Smooth muscle cell (in vitro differentiated cells): ENCODE data around the gene APRT. TPM values are rescaled to one million over a fixed set of nuclear protein-coding genes. Genes with fewer than 3 reads are reported as not detected.
A peak's percentile ranks its signal among the peaks of the same experiment; 100 is the strongest.

Experiments used
- DNase-seq: peaks from one replicate; lab custom pipeline; 2025; ENCODE audit not compliant: unreplicated experiment; lab: John Stamatoyannopoulos, UW
- H2AFZ ChIP-seq: fragments of 200-600 bp; sonication (generic); 2 replicates; pipeline ENCODE4 v1.6.0; 2016; ENCODE audit warnings: antibody characterized with exemption, low read depth, mild to moderate bottlenecking
- H3F3A ChIP-seq: fragments of 200-600 bp; sonication (generic); 2 replicates; pipeline ENCODE4 v1.6.0; 2017; ENCODE audit warnings: antibody characterized with exemption, low read depth
- H3K27ac ChIP-seq: fragments of 200-600 bp; sonication (generic); 2 replicates; pipeline ENCODE4 v1.5.1; 2016; ENCODE audit warnings: low read depth, mild to moderate bottlenecking
- H3K27me3 ChIP-seq: fragments of 200-600 bp; sonication (generic); 2 replicates; pipeline ENCODE4 v1.6.1; 2016; ENCODE audit warnings: low read depth, mild to moderate bottlenecking
- H3K36me3 ChIP-seq: fragments of 200-600 bp; sonication (generic); 2 replicates; pipeline ENCODE4 v1.5.1; 2016; ENCODE audit warnings: low read depth
- H3K4me1 ChIP-seq: fragments of 200-600 bp; sonication (generic); 2 replicates; pipeline ENCODE4 v1.5.1; 2016; ENCODE audit warnings: low read depth
- H3K4me2 ChIP-seq: fragments of 200-600 bp; sonication (generic); 2 replicates; pipeline ENCODE4 v1.6.0; 2016; ENCODE audit warnings: mild to moderate bottlenecking
- H3K4me3 ChIP-seq: fragments of 200-600 bp; sonication (generic); 2 replicates; pipeline ENCODE4 v1.5.1; 2016; ENCODE audit warnings: mild to moderate bottlenecking
- H3K79me2 ChIP-seq: fragments of 200-600 bp; sonication (generic); 2 replicates; pipeline ENCODE4 v1.6.0; 2016; ENCODE audit warnings: low read depth, mild to moderate bottlenecking
- H3K9ac ChIP-seq: fragments of 200-600 bp; sonication (generic); 2 replicates; pipeline ENCODE4 v1.6.0; 2016; ENCODE audit warnings: low read depth
- H3K9me3 ChIP-seq: fragments of 200-600 bp; sonication (generic); replicated peaks from 2 replicates; pipeline ENCODE4 v1.5.1; 2016; ENCODE audit warnings: low read depth
- H4K20me1 ChIP-seq: fragments of 200-600 bp; sonication (generic); 2 replicates; pipeline ENCODE4 v1.6.0; 2016; ENCODE audit warnings: low read depth
- CTCF ChIP-seq: fragments of 200-600 bp; sonication (generic); IDR thresholded peaks from 2 replicates; pipeline ENCODE4 v1.5.1; 2017; ENCODE audit warnings: borderline replicate concordance, mild to moderate bottlenecking, antibody characterized with exemption; ENCODE audit not compliant: insufficient read depth, poor library complexity, severe bottlenecking
- WGBS: methylation state at CpG from one replicate; pipeline ENCODE4 v1.1.7; 2016; ENCODE audit warnings: low lambda C conversion rate; 5-methylcytosine and 5-hydroxymethylcytosine counted together
- polyA plus RNA-seq: library from polyadenylated mRNA; unstranded; fragments of >200 nt; fragmentation: Nextera tagmentation; extraction: Ambion mirVana; gene quantifications from 2 replicates; pipeline ENCODE4 v1.2.1, GENCODE V29; 2016
- total RNA-seq: library from RNA; depleted of rRNA; stranded (reverse); fragments of >200 nt; gene quantifications from 2 replicates; pipeline ENCODE4 v1.2.3, GENCODE V29; 2014

APRT gene
- total and polyA plus RNA-seq, 2 experiments from 2014 or later = 143 to 200 TPM

- H4K20me1 ChIP-seq = peaks cover 98% of the 10 kb centered on the region
- H3K27ac ChIP-seq = no peak overlapping the region
Measured at GRCh38 chr16:88760424-88761142, 51.1 kb downstream of the APRT start.

GRCh38 chr16:88759976-88760350, 51.8 kb downstream of the APRT start:
- Histone ChIP-seq H3K79me2 (peaks cover 72% of the 10 kb centered on the region), H3K4me3 (no peak overlapping the region), H3K27ac (no peak overlapping the region), H3K27me3 (no peaks in the 10 kb centered on the region), H3K36me3 (no peaks in the 10 kb centered on the region), H4K20me1 (peaks cover 98% of the 10 kb centered on the region), H3K4me1 (peaks cover 23% of the 10 kb centered on the region), H3K9me3 (no peaks in the 10 kb centered on the region), H2AFZ (no peak overlapping the region), H3K9ac (no peak overlapping the region), H3F3A (no peaks in the 10 kb centered on the region), H3K4me2 (peak overlapping the region; percentile 45)
- no peak for TF ChIP-seq CTCF
- DNase-seq = no peak
- 92% methylated on average over 19 of the region's 22 CpGs for WGBS

More at GRCh38 chr16:88760424-88761142, 51.1 kb downstream of the APRT start:
- 93% methylated on average over 23 of the region's 24 CpGs for WGBS
- no peak for DNase-seq
- no peaks in the 10 kb centered on the region for H3F3A ChIP-seq
- H2AFZ ChIP-seq = no peak overlapping the region
- H3K27me3 ChIP-seq = no peaks in the 10 kb centered on the region
- H3K9ac ChIP-seq = no peak overlapping the region
- H3K9me3 ChIP-seq = no peaks in the 10 kb centered on the region
- peaks cover 77% of the 10 kb centered on the region for H3K79me2 ChIP-seq
- no peaks in the 10 kb centered on the region for H3K36me3 ChIP-seq
- H3K4me1 ChIP-seq = peaks cover 16% of the 10 kb centered on the region
- TF ChIP-seq CTCF = no peak
- H3K4me2 ChIP-seq = no peak overlapping the region
- H3K4me3 ChIP-seq = no peak overlapping the region

Other genes with a start within 250 kb of the APRT start
- gene ZC3H18, start 241.5 kb downstream of the APRT start, total RNA-seq = 5.9 and 14.6 TPM in 2 replicates
- gene ZC3H18, start 241.5 kb downstream of the APRT start, polyA plus RNA-seq = 30.4 and 36.1 TPM in 2 replicates
- not detected in 2 replicates for gene IL17C, start 173.4 kb downstream of the APRT start, total RNA-seq
- not detected in 2 replicates for gene IL17C, start 173.4 kb downstream of the APRT start, polyA plus RNA-seq
- gene CYBA, start 160.9 kb downstream of the APRT start, total RNA-seq = 158 and 181 TPM in 2 replicates
- gene CYBA, start 160.9 kb downstream of the APRT start, polyA plus RNA-seq = 388 and 490 TPM in 2 replicates
- gene MVD, start 148.8 kb downstream of the APRT start, total RNA-seq = 25.7 and 46.1 TPM in 2 replicates
- 85.9 and 113 TPM in 2 replicates for gene MVD, start 148.8 kb downstream of the APRT start, polyA plus RNA-seq
- gene SNAI3, start 125.4 kb downstream of the APRT start, total RNA-seq = 0.22 and 0.81 TPM in 2 replicates
- gene SNAI3, start 125.4 kb downstream of the APRT start, polyA plus RNA-seq = 1.4 and 3.3 TPM in 2 replicates
- gene RNF166, start 105.5 kb downstream of the APRT start, total RNA-seq = 6.5 and 10.1 TPM in 2 replicates
- gene RNF166, start 105.5 kb downstream of the APRT start, polyA plus RNA-seq = 16.2 and 17.3 TPM in 2 replicates
- 5.8 and 6.6 TPM in 2 replicates for gene CTU2, start 105.4 kb downstream of the APRT start, total RNA-seq
- 16.4 and 21.3 TPM in 2 replicates for gene CTU2, start 105.4 kb downstream of the APRT start, polyA plus RNA-seq
- 59.2 and 62.1 TPM in 2 replicates for gene PIEZO1, start 26.7 kb downstream of the APRT start, total RNA-seq
- gene PIEZO1, start 26.7 kb downstream of the APRT start, polyA plus RNA-seq = 70.9 and 107 TPM in 2 replicates
- gene CDT1, start 8.1 kb downstream of the APRT start, total RNA-seq = 2.1 and 5.3 TPM in 2 replicates
- gene CDT1, start 8.1 kb downstream of the APRT start, polyA plus RNA-seq = 9.0 and 13.3 TPM in 2 replicates
- gene GALNS, start 45.0 kb upstream of the APRT start, total RNA-seq = 13.4 and 20.8 TPM in 2 replicates
- gene GALNS, start 45.0 kb upstream of the APRT start, polyA plus RNA-seq = 19.5 and 21.3 TPM in 2 replicates
- 17.9 and 36.3 TPM in 2 replicates for gene TRAPPC2L, start 45.2 kb upstream of the APRT start, total RNA-seq
- gene TRAPPC2L, start 45.2 kb upstream of the APRT start, polyA plus RNA-seq = 125 and 130 TPM in 2 replicates
- not detected in 2 replicates for gene PABPN1L, start 54.7 kb upstream of the APRT start, total RNA-seq
- gene PABPN1L, start 54.7 kb upstream of the APRT start, polyA plus RNA-seq = 0.27 TPM in 1 of 2 replicates, not detected in the other
- gene CBFA2T3, start 165.3 kb upstream of the APRT start, total RNA-seq = 0.45 TPM in 1 of 2 replicates, not detected in the other
- 0.25 and 0.87 TPM in 2 replicates for gene CBFA2T3, start 165.3 kb upstream of the APRT start, polyA plus RNA-seq